Endothelial cell of umbilical vein (primary cell): ENCODE data around the gene AGPAT1. TPM values are rescaled to one million over a fixed set of nuclear protein-coding genes. Genes with fewer than 3 reads are reported as not detected.

Source experiments
- BruUV-seq: library from RNA; stranded (reverse); fragments of 400-500 nt; replicated peaks from 2 replicates; lab custom pipeline; 2021; lab: Mats Ljungman, UMichigan
- CTCF ChIA-PET: fragments of 300-600, 350-600 bp; sonication (Branson Sonifier 250); formaldehyde crosslinking; loops from one replicate; lab custom pipeline; 2021; ENCODE audit warnings: antibody characterized with exemption, inconsistent platforms; lab: Charles Lee
- POLR2A ChIA-PET: fragments of 300-600, 350-600 bp; sonication (Branson Sonifier 250); formaldehyde crosslinking; loops from one replicate; lab custom pipeline; 2021; ENCODE audit warnings: antibody characterized with exemption, inconsistent platforms; lab: Charles Lee
- DNase-seq: peaks from one replicate; pipeline ENCODE4 v3.0.0-alpha.2; 2011; ENCODE audit warnings: low read depth, low spot score
- FAIRE-seq: peaks from 2 replicates; lab custom pipeline; 2011; peaks lifted over from hg19 to GRCh38; lab: Jason Lieb, UNC
- H2AFZ ChIP-seq: 2 replicates; pipeline ENCODE4 v1.6.0; 2012; ENCODE audit warnings: low read depth, low read length, control low read depth, inconsistent platforms
- H3K27ac ChIP-seq: 2 replicates; pipeline ENCODE4 v1.5.1; 2011; ENCODE audit warnings: low read depth, mild to moderate bottlenecking, control low read depth, low read length, moderate library complexity; ENCODE audit not compliant: insufficient read depth
- H3K27me3 ChIP-seq, 2 experiments: 2 replicates each; pipeline versions ENCODE4 v1.6.0 to v1.6.1; 2011; ENCODE audit warnings: low read length in 2 of 2, mixed read lengths in 1 of 2; ENCODE audit not compliant: control insufficient read depth in 2 of 2, insufficient read depth in 2 of 2
- H3K36me3 ChIP-seq, 2 experiments: 2 replicates in 1 of 2; 3 replicates in 1 of 2; pipeline ENCODE4 v1.5.1; 2011; ENCODE audit warnings: low read length in 2 of 2, mild to moderate bottlenecking in 1 of 2, moderate library complexity in 1 of 2; ENCODE audit not compliant: control insufficient read depth in 2 of 2, insufficient read depth in 2 of 2; ENCODE audit errors: extremely low read depth in 1 of 2
- H3K4me1 ChIP-seq: 3 replicates; pipeline ENCODE4 v1.5.1; 2011; ENCODE audit warnings: mild to moderate bottlenecking, low read length; ENCODE audit not compliant: control insufficient read depth, insufficient read depth; ENCODE audit errors: extremely low read depth
- H3K4me2 ChIP-seq: 2 replicates; pipeline ENCODE4 v1.6.1; 2011; ENCODE audit warnings: low read length, control low read depth, mixed read lengths; ENCODE audit not compliant: insufficient read depth
- H3K4me3 ChIP-seq, 3 experiments: fragments of 200-600 bp in 1 of 3; sonication (generic), shearing (Covaris generic) in 1 of 3; replicated peaks in 1 of 3; 2 replicates each; pipeline ENCODE4 v1.5.1; 2011 to 2016; ENCODE audit warnings: control low read depth in 3 of 3, low read length in 3 of 3, mild to moderate bottlenecking in 2 of 3, inconsistent platforms in 1 of 3, low read depth in 1 of 3, moderate library complexity in 1 of 3; ENCODE audit not compliant: insufficient read depth in 1 of 3
- H3K79me2 ChIP-seq: 2 replicates; pipeline ENCODE4 v1.6.0; 2012; ENCODE audit warnings: low read length, inconsistent platforms; ENCODE audit not compliant: control insufficient read depth, insufficient read depth
- H3K9ac ChIP-seq: replicated peaks from 2 replicates; pipeline ENCODE3; 2011; ENCODE audit warnings: low read length, control low read depth; ENCODE audit not compliant: insufficient read depth; ENCODE audit errors: extremely low read depth
- H3K9me1 ChIP-seq: replicated peaks from 3 replicates; pipeline ENCODE4 v1.6.0; 2011; ENCODE audit warnings: mild to moderate bottlenecking, low read length; ENCODE audit not compliant: control insufficient read depth, insufficient read depth; ENCODE audit errors: extremely low read depth
- H3K9me3 ChIP-seq: replicated peaks from 2 replicates; pipeline ENCODE4 v1.5.1; 2012; ENCODE audit warnings: low read length, inconsistent platforms; ENCODE audit not compliant: control insufficient read depth, insufficient read depth
- H4K20me1 ChIP-seq: replicated peaks from 2 replicates; pipeline ENCODE3; 2011; ENCODE audit warnings: mild to moderate bottlenecking, low read length; ENCODE audit not compliant: control insufficient read depth, insufficient read depth; ENCODE audit errors: extremely low read depth
- EZH2 ChIP-seq: IDR thresholded peaks from 2 replicates; pipeline ENCODE4 v1.6.1; 2012; ENCODE audit warnings: borderline replicate concordance, low read depth, mild to moderate bottlenecking, moderate library complexity, low read length, inconsistent platforms; ENCODE audit not compliant: severe bottlenecking
- FOS ChIP-seq: IDR thresholded peaks from 2 replicates; pipeline ENCODE4 v1.6.1; 2011; ENCODE audit warnings: mild to moderate bottlenecking, low read length, moderate library complexity, borderline replicate concordance; ENCODE audit not compliant: insufficient read depth
- GATA2 ChIP-seq: IDR thresholded peaks from 2 replicates; pipeline ENCODE4 v1.7.0; 2011; ENCODE audit warnings: low read depth, mild to moderate bottlenecking, moderate library complexity, mixed read lengths, low read length; ENCODE audit not compliant: insufficient read length, insufficient read depth
- JUN ChIP-seq: IDR thresholded peaks from 2 replicates; pipeline ENCODE4 v1.6.1; 2011; ENCODE audit warnings: borderline replicate concordance, low read depth; ENCODE audit not compliant: insufficient read length, insufficient read depth
- MYC ChIP-seq: IDR thresholded peaks from one replicate; pipeline ENCODE4 v1.6.1; 2011; ENCODE audit warnings: mild to moderate bottlenecking, low read depth, low read length
- POLR2A ChIP-seq: IDR thresholded peaks from 2 replicates; pipeline ENCODE4 v1.6.1; 2012; ENCODE audit warnings: low read depth, mild to moderate bottlenecking, control low read depth, low read length
- POLR2AphosphoS5 ChIP-seq: IDR thresholded peaks from 2 replicates; pipeline ENCODE4 v1.6.1; 2012; ENCODE audit warnings: low read depth, mild to moderate bottlenecking, control low read depth, low read length, moderate library complexity; ENCODE audit not compliant: insufficient read depth
- dilution Hi-C: fragments of 300-500 bp; cut with MboI; formaldehyde crosslinking; loops from one replicate; pipeline ENCODE4 v1.15.0; 2019; ENCODE audit warnings: low sequenced_read_pairs; ENCODE audit not compliant: extremely low pct_ligation_motif_present
- intact Hi-C: fragments of 100-400 bp; cut with micrococcal nuclease; formaldehyde crosslinking; loops from one replicate; pipeline ENCODE4 v1.10.0; 2022
- polyA plus RNA-seq, 4 experiments: library from polyadenylated mRNA; depleted of rRNA in 3 of 4; stranded (reverse) in 3 of 4; unstranded in 1 of 4; fragments of >200 nt; gene quantifications; 2 replicates each; pipeline versions ENCODE4 v1.2.1 to v1.2.3, GENCODE V29; 2011 to 2012; ENCODE audit warnings: missing spikeins in 1 of 4
- total RNA-seq: library from RNA; stranded (reverse); gene quantifications from 2 replicates; pipeline ENCODE4 v1.2.3, GENCODE V29; 2021
- TF ChIP-seq, protein P1 (sequence below): IDR thresholded peaks from 2 replicates; pipeline ENCODE4 v1.6.1; 2011; ENCODE audit not compliant: insufficient read depth, insufficient read length
- TF ChIP-seq, protein P2 (sequence below), 2 donors: IDR thresholded peaks; 1 replicate in 1 of 2; 2 replicates in 1 of 2; pipeline ENCODE4 v1.5.1; 2011; ENCODE audit warnings: low read length in 2 of 2, mild to moderate bottlenecking in 2 of 2, moderate library complexity in 2 of 2, control low read depth in 1 of 2, inconsistent platforms in 1 of 2, low read depth in 1 of 2; ENCODE audit not compliant: insufficient read depth in 1 of 2; ENCODE audit errors: extremely low read depth in 1 of 2

AGPAT1 gene
- total and polyA plus RNA-seq, 2 donors (not counting 3 experiments of a cell fraction or from before 2014, with no cell fraction given), result 38.4 to 132 TPM

DNA sequence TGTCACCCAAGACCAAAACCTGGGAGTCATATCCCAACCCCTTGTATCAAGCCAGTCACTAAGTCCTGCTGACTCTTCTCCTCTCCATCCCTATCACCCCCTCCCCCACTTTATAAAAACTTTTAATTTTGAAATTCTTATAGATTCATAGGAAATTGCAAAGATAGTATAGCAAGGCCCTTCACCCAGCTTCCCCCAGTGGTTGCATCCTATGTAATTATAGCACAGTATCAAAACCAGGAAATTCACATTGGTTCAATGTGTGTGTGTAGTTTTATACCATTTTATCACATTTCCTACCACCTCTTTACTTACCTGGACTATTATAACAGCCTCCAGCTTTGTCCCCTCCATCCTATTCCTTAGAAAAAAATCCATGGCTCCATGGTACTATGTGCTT lies 17.8 kb downstream of the AGPAT1 start:
- Histone ChIP-seq H3K9me1 (no peaks in the 10 kb centered on the region), H2AFZ (no peak overlapping the region), H3K4me1 (peaks cover 11% of the 10 kb centered on the region), H3K4me3 (no peak overlapping the region), H3K79me2 (peaks cover 4% of the 10 kb centered on the region), H3K9ac (no peak overlapping the region), H4K20me1 (no peaks in the 10 kb centered on the region), H3K9me3 (no peaks in the 10 kb centered on the region), H3K36me3 (peaks cover 0 to 7% of the 10 kb centered on the region in 2 experiments), H3K4me2 (no peak overlapping the region), H3K27me3 (no peaks in the 10 kb centered on the region), H3K27ac (no peak overlapping the region)
- BruUV-seq, result no TSS peak
- ChIA-PET CTCF (interaction anchor here (0.6 kb wide), 1 partner anchor 434 kb away, joined by 3 read pairs; no protein-coding TSS in a partner anchor), POLR2A (no interaction called here)
- no peak for TF ChIP-seq POLR2AphosphoS5
- TF ChIP-seq EZH2, result no peak
- no peak for TF ChIP-seq MYC
- TF ChIP-seq, protein P1, sequence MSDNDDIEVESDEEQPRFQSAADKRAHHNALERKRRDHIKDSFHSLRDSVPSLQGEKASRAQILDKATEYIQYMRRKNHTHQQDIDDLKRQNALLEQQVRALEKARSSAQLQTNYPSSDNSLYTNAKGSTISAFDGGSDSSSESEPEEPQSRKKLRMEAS, result no peak
- no peak for TF ChIP-seq JUN
- FAIRE-seq, result no peak
- intact Hi-C loops (no loop called here), dilution Hi-C loops (no loop called here)
- DNase-seq, result no peak

DNA sequence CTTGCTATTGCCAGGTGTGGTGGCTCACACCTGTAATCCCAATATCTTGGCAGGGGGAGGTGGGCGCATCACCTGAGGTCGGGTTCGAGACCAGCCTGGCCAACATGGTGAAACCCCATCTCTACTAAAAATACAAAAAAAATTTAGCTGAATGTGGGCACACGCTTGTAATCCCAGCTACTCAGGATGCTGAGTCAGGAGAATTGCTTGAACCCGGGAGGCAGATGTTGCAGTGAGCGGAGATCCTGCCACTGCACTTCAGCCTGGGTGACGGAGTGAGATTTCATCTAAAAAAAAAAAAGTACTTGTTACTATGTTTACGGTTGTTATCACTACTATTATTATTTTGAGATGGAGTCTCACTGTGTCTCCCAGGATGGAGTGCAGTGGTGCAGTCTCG lies 19.0 kb downstream of the AGPAT1 start:
- Histone ChIP-seq H3K4me2 (no peak overlapping the region), H4K20me1 (no peaks in the 10 kb centered on the region), H3K27me3 (peaks cover 0 to 4% of the 10 kb centered on the region in 2 experiments), H3K4me1 (peaks cover 21% of the 10 kb centered on the region), H3K36me3 (peaks cover 0 to 7% of the 10 kb centered on the region in 2 experiments), H2AFZ (no peak overlapping the region), H3K9me1 (no peaks in the 10 kb centered on the region), H3K27ac (no peak overlapping the region), H3K79me2 (peaks cover 4% of the 10 kb centered on the region), H3K9ac (no peak overlapping the region), H3K4me3 (no peak overlapping the region), H3K9me3 (no peaks in the 10 kb centered on the region)
- dilution Hi-C loops, result no loop called here
- POLR2A ChIA-PET, result no interaction called here
- BruUV-seq, result no TSS peak
- TF ChIP-seq JUN, result no peak
- TF ChIP-seq MYC, result no peak
- no peak for TF ChIP-seq FOS
- no peak for TF ChIP-seq GATA2
- TF ChIP-seq, protein P2, sequence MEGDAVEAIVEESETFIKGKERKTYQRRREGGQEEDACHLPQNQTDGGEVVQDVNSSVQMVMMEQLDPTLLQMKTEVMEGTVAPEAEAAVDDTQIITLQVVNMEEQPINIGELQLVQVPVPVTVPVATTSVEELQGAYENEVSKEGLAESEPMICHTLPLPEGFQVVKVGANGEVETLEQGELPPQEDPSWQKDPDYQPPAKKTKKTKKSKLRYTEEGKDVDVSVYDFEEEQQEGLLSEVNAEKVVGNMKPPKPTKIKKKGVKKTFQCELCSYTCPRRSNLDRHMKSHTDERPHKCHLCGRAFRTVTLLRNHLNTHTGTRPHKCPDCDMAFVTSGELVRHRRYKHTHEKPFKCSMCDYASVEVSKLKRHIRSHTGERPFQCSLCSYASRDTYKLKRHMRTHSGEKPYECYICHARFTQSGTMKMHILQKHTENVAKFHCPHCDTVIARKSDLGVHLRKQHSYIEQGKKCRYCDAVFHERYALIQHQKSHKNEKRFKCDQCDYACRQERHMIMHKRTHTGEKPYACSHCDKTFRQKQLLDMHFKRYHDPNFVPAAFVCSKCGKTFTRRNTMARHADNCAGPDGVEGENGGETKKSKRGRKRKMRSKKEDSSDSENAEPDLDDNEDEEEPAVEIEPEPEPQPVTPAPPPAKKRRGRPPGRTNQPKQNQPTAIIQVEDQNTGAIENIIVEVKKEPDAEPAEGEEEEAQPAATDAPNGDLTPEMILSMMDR (IDR thresholded peaks at IDR 0.05; ENCODE audit: extremely low read depth in 1 of 2, insufficient read depth in 1 of 2, low read depth in 1 of 2, low read length in 2 of 2), result no peak
- TF ChIP-seq, protein P1, result no peak
- TF ChIP-seq POLR2A, result no peak
- no peak for TF ChIP-seq POLR2AphosphoS5
- TF ChIP-seq EZH2, result no peak
- intact Hi-C loops, result no loop called here
- FAIRE-seq, result no peak
- CTCF ChIA-PET, result no interaction called here
- no peak for DNase-seq
